HG02678 (cell line): ENCODE results near the gene COASY.
"Not testable (repeated sequence)": the region's sequence is repeated elsewhere in the genome, so short reads cannot be mapped to it uniquely, and the experiment has no call there.

ENCODE experiments used
- ATAC-seq: cut with Tn5 transposase; IDR thresholded peaks from one replicate; pipeline ENCODE4 v1.9.1; 2021; ENCODE audit warnings: mild to moderate bottlenecking, moderate library complexity; ENCODE audit not compliant: unreplicated experiment

COASY gene

DNA sequence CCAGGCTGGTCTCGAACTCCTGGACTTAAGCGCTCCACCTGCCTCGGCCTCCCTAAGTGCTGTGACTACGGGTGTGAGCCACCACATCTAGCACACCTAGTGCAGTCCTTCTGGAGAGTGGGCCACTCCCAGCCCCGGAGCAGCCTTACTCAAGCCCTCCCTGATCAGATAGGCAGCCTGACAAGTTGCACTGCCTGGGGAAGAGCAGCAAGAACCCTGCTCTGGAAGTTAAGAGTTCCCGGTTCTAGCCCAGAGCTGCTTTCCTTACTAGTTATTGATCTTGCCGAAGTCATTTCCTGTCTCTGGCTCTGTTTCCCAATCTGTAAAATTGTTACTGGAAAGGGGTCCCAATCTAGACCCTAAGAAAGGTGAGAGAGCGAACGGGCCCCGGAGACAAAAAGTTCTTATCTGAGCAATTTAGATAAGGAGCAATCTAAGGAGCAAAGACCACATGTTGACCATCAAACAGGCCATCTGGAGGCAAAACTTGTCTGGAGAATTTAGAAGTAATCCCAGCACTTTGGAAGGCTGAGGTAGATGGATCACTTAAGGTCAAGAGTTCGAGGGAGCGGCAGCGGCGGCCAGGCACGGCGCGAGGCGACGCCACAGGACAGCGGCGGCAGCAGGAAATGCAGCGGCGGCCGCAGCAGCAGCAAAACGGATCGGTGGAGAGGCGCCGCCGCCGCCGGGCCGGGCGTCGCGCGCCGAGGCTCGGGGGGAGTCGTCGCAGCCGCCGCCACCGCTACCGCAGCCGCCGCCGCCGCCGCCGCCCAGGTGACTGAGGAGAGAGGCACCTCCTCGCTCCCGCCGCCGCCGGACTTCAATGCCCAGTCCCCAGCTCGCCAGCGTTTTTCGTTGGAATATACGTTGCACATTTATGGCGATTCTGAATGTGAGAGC, 30.2 kb upstream of the COASY start:
- ATAC-seq = no peak

DNA sequence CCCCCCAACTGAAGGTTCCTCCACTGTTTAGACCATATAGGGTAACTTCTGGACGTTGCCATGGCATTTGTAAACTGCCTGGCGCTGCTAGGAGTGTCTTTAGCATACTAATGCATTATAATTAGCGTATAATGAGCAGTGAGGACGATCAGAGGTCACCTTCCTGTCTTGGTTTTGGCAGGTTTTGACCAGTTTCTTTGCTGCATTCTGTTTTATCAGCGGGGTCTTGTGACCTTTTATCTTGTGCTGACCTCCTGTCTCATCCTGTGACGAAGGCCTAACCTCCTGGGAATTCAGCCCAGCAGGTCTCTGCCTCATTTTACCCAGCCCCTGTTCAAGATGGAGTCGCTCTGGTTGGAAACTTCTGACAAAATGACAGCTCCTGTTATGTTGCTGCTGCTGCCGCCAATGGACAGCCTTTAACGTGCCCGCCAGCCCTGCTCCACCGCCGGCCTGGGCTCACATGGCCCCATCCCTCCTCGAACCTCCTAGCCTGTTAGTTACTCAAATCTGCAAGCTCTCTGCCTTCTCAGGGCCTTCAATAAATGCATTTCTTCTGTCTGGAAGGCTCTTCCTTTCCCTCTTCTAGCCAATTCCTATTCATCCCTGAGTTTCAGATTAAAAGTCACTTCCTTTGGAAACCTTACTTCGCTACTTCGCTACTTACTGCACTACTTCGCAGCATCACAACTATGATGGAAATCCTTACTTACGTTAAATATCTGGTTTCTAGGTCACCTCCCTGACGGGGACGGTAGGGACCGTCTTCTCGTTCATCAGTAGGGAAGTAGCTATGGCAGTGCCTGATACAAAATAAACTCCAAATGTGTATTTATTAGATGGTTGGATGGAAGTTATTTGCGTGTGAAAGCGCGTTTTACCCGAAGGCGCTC, 26.5 kb upstream of the COASY start:
- no peak for ATAC-seq

DNA sequence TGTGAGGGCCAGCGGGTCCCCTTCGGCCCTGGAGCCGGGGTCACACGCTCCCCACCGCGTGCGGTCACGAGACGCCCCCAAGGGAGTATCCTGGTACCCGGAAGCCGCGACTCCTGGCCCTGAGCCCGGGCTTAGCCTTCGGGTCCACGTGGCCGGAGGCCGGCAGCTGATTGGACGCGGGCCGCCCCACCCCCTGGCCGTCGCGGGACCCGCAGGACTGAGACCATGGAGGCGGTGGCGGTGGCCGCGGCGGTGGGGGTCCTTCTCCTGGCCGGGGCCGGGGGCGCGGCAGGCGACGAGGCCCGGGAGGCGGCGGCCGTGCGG, 25.9 kb upstream of the COASY start, which contains the start of gene NAGLU:
NAGLU (plus strand) TSS at position 194 of the 324 bp plus-strand sequence; CDS start at position 226, 32 bp downstream.
- ATAC-seq = peak; percentile 85

DNA sequence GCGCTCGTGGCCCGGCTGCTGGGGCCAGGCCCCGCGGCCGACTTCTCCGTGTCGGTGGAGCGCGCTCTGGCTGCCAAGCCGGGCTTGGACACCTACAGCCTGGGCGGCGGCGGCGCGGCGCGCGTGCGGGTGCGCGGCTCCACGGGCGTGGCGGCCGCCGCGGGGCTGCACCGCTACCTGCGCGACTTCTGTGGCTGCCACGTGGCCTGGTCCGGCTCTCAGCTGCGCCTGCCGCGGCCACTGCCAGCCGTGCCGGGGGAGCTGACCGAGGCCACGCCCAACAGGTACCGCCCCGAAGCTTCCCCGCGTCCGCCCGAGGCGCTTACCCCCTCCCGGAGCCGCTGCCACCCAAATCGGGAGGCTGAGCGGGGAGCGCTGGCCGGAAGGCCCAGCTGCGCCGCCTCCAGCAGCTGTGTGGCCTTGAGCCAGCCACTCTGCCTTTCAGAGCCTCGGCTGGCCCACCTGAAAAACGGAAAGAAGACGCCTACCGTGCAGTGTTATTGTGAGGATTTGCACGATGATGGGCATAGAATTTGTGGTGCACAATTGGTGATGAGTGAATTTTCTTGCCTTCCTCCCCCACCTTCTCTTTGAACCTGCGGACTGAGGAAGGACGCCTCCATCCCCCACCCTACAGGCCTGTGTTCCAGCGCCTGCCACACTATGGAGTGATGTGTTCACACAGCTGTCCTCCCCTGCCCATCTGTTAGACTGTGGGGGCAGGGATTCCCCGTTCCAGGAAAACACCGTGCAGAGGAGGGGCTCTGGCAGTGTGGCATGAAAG, 25.4 kb upstream of the COASY start:
- ATAC-seq = peak; percentile 67

DNA sequence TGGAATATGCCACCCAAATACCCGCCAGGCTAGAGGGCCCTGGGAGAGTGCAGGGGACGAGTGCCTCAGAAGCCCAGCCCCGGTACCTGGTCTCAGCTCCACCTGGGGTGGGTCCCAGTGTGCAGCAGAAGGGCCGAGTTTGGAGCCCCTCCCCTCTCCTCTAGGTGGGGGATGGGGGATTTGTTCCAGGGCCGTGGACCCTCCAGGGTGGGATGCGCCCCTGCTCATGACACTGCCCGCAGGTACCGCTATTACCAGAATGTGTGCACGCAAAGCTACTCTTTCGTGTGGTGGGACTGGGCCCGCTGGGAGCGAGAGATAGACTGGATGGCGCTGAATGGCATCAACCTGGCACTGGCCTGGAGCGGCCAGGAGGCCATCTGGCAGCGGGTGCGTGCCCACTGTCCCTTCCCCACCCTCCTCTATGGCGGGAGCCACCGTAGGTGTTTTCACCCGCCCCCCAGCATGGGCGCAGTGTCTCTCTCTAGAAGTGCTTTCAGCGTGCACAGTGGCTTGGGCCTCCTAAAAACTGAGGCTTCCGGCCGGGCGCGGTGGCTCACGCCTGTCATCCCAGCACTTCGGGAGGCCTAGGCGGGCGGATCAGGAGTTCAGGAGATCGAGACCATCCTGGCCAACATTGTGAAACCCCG, 24.7 kb upstream of the COASY start:
- ATAC-seq = no peak

DNA sequence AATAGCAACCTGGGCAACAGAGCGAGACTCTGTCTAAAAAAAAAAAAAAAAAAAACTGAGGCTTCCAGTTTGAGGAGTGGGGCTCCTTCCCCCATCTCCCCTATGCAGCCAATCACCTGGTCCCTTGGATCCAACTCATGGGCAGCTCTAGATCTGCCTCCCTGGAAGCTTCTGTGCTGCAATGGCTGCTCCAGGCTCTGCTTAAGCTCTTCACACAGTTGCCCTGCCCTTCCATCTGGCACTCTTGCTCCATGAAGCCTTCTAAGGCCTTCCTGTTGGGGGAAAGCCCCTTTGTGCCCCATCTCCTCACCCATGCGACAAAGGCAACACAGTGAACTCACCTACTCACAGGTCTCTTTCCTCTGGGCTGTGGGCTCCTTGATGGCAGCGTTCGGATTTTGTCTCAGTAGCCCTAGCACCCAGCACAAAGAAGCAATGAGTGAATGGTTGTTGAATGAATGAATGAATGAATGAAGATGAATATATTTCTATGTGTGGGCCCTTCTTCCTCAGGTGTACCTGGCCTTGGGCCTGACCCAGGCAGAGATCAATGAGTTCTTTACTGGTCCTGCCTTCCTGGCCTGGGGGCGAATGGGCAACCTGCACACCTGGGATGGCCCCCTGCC, 24.0 kb upstream of the COASY start:
- ATAC-seq = no peak

DNA sequence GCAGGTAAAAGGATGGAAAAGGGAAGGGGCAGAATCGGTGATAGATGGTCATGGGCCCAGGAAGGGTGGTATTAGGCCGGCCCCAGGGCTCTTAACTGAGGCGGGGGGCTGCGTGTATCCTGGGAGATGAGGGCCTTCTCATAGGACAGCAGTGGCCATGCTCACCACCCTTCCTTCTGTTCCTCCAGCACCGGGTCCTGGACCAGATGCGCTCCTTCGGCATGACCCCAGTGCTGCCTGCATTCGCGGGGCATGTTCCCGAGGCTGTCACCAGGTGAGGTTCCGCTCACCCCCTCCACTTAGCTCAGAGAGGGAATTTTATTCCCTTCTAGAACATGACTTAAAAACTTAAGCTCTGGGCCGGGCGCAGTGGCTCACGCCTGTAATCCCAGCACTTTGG, 23.5 kb upstream of the COASY start:
- no peak for ATAC-seq

DNA sequence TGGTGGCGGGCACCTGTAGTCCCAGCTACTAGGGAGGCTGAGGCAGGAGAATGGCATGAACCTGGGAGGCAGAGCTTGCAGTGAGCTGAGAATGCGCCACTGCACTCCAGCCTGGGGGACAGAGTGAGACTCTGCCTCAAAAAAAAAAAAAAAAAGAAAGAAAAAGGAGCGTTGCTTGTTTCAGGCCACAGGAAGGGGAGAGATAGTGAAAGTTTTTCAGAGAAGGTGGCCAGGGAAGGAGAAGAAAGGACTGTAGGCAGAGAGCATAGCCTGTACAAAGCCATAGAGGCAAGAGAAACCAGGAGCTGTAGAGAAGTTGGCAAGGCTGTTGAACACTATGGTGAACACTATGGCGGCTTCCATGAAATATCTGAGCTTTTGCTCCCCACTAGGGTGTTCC, 21.4 kb upstream of the COASY start:
- not testable (repeated sequence) for ATAC-seq

DNA sequence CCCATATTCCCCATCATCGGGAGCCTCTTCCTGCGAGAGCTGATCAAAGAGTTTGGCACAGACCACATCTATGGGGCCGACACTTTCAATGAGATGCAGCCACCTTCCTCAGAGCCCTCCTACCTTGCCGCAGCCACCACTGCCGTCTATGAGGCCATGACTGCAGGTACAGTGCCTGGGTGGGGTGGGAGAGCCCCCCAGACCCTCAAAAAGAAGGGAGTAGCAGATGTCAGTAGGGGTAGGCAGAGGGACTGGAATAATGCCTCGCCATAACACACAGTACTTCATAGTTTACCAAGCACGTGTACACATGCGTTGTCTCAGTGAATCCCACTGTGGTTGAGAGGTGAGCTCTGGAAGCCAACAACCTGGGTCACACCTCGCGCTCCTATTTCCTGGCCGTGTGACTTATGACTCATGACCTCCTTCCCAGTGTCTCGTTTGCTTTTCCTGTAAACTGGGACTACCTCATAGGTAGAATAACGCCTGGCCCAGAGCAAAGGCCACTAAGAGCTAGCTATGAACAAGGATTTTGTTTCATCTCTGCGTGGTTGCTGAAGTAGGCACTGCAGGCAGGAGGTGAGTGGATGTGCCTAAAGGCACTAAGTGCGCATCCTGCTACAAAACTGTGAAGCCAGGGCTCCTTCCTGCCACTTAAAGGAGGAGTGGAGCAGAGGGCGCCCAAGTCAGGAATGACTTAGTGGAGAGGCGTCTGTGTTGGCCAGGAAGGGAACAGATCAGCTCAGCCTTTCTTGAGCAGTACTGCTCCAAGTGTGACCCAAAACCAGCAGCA, 20.7 kb upstream of the COASY start:
- no peak for ATAC-seq

DNA sequence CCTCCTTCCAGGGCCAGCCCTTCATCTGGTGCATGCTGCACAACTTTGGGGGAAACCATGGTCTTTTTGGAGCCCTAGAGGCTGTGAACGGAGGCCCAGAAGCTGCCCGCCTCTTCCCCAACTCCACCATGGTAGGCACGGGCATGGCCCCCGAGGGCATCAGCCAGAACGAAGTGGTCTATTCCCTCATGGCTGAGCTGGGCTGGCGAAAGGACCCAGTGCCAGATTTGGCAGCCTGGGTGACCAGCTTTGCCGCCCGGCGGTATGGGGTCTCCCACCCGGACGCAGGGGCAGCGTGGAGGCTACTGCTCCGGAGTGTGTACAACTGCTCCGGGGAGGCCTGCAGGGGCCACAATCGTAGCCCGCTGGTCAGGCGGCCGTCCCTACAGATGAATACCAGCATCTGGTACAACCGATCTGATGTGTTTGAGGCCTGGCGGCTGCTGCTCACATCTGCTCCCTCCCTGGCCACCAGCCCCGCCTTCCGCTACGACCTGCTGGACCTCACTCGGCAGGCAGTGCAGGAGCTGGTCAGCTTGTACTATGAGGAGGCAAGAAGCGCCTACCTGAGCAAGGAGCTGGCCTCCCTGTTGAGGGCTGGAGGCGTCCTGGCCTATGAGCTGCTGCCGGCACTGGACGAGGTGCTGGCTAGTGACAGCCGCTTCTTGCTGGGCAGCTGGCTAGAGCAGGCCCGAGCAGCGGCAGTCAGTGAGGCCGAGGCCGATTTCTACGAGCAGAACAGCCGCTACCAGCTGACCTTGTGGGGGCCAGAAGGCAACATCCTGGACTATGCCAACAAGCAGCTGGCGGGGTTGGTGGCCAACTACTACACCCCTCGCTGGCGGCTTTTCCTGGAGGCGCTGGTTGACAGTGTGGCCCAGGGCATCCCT, 18.5 kb upstream of the COASY start:
- ATAC-seq = no peak

DNA sequence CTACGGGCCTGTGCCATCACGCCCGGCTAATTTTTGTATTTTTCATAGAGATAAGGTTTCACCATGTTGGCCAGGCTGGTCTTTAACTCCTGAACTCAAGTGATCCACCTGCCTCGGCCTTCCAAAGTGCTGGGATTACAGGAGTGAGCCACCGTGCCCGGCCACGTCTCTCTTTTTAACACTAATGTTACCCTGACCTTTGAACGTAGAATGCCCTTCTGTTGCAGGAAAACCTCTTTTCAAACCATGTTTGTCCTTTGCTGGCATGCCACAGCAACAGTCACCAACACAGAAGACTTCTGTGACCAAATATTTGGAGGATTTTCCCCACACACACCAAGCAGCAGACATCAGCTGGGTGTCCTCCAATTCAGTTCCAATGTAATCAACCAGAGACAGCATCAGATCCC, 17.1 kb upstream of the COASY start:
- ATAC-seq = no peak

DNA sequence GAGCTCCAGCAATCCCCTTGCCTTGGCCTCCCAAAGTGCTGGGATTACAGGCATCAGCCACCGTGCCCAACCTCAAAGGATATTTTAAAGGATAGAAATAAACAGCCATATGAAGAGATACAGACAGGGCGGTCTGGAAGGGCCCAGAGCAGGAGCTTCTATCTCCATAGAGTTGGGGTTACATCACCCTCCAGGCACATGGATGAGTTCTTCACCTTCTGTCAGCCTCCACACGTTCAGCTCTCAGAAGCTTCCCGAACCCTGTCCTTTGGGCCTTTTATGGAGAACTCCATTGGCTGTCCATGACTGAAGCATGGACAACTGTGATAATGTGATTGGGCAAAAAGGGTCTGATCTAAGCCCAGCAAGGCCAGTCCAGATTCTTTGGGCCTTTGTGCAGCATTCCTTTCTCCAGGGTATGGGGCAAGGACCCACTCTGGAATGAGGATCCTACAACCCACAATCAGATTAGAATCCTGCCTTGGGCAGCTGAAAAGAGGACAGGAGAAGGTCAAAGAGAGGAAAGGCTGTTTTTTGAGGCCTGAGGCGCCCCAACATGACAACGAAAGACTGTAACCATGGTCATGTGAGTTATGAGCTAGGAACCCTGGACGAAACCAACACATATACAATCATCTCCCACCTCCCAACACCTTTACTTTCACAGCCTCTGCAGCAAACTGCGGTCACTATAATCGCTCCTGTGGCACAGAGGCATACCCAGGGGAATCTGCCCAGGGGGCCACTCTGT, 16.0 kb upstream of the COASY start:
- not testable (repeated sequence) for ATAC-seq

DNA sequence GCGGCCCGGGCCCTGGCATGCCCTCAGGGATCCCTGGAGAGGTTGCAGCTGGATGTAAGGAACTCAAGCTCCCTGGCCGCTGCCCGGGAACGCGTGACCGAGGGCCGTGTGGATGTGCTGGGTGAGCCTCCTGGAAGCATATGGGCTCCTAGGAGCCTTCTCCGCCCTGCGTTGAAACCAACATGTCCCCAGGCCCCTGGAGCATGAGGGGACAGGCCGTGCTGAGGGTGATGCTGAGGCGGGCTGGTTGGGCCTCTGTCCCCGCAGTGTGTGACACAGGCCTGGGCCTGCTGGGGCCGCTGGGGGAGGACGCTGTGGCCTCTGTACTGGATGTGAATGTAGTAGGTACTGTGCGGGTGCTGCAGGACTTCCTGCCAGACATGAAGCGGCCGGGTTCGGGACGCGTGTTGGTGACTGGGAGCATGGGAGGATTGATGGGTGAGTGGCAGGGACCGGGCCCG, 14.9 kb upstream of the COASY start:
- no peak for ATAC-seq

DNA sequence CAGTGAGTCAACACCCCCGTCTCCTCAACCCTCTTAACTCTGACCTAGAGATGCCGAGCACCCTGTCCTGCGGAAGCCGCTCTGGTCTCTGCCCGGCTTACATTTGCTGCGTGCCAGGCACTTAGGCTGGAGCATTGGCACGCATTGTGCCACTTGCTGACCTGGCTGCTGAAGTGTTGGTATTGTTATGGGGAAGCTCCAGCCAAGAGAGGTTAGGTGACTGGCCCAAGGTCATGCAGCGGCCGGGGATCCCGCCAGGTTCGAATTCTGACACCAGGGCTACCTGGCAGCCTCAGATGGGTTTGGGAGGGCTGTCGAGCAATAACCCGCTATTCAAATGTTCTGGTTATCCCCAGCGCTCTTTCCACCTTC, 14.3 kb upstream of the COASY start:
- no peak for ATAC-seq

DNA sequence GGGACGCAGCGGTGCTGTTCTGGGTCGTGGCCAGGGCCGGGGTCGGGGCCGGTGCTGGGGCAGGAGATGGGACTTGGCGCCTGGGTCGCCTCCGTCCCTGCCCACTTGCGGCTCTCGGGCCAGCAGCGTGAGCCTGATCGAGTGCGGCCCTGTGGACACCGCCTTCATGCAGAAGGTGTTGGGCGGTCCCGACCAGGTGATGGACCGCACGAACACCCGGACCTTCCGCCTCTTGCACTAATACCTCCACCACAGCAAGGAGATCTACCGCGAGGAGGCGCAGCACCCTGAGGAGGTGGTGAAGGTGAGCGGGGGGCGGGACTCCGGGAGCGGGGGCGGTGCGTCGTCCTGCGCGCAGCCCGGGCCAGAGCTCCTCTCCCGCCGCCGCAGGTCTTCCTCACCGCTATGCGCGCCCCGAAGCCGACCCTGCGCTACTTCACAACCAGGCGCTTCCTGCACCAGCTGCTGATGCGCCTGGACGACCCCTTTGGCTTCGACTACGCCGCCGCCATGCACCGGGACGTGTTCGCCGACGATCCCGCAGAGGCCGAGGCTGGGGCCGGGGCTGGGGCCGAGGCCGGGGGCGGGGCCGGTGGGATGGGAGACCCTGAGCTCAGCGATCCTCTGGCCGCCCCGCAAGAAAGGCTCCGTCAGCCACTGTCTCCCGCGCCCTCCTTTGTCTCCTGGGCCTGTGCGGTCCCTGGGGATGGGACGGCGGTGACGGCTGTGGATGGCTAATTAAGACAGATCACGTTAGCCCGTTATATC, 13.7 kb upstream of the COASY start:
- peak; percentile 73 for ATAC-seq

DNA sequence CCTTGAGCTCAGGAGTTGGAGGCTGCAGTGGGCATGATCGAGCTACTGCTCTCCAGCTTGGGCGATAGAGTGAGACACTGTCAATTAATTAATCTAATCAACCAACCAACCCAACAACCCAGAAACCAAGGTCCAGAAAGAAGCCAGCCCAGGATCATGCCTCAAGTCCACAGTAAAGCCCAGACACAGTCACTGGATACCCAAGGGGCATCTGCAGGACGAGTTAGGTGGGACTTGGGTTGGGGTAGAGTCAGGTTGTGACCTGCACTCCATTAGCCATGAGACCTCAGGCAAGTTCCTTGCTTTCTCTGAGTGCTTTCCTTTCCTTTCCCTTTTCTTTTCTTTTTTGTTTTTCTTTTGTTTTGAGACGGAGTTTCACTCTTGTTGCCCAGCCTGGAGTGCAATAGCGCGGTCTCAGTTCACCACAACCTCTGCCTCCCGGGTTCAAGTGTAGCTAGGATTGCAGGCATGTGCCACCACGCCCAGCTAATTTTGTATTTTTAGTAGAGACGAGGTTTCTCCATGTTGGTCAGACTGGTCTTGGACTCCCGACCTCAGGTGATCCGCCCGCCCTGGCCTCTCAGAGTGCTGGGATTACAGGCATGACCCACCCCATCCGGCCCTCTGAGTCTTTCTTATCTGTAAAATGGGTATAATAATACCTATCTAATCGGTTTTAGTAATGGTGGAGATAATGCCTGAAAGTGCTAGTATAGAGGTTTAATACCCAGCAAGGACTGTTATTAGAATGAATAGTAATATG, 12.8 kb upstream of the COASY start:
- no peak for ATAC-seq
